H54 (cell line): ENCODE data around the gene CGB1.

Experiments used
- DNase-seq: peaks from one replicate; pipeline ENCODE4 v3.0.0; 2011; ENCODE audit warnings: low spot score, mixed read lengths; ENCODE audit not compliant: insufficient read length
- FAIRE-seq: peaks from 3 replicates; lab custom pipeline; 2011; peaks lifted over from hg19 to GRCh38; lab: Jason Lieb, UNC
- POLR2A ChIP-seq: IDR thresholded peaks from 2 replicates; pipeline ENCODE4 v1.6.1; 2011; ENCODE audit warnings: low read depth, mild to moderate bottlenecking, low read length

CGB1 gene

DNA sequence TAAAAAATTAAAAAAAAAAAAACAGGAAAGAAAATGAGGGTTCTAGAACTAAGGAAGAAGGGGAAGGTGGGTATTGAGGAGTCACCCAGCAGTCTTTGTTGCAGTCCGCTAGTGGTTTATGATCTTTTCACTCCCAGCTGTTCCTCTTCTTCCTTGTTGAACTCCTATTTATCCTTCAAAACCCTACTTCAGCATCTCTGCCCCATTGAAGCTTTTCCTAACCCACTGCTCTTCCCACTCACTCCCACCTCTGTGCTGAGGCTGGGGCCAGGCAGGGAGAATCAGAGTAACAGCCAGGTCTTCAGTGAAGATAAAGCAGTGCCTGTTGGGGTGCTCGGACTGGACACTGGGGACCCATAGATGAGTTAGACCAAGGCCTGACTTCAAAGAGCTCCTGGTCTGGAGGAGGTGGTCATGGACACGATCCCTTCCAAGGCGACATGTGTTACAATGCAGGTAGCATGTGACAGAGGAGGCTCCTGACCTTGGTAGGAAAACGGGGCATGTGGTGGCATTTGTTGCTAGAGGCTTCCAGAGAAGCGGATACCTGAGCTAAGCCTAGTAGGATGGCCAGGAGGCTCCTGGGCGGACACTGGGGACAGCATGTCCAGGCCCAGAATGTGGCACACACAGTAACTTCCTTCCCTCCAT, 31.6 kb downstream of the CGB1 start:
- no peak for FAIRE-seq
- no peak for TF ChIP-seq POLR2A
- DNase-seq, result no peak

DNA sequence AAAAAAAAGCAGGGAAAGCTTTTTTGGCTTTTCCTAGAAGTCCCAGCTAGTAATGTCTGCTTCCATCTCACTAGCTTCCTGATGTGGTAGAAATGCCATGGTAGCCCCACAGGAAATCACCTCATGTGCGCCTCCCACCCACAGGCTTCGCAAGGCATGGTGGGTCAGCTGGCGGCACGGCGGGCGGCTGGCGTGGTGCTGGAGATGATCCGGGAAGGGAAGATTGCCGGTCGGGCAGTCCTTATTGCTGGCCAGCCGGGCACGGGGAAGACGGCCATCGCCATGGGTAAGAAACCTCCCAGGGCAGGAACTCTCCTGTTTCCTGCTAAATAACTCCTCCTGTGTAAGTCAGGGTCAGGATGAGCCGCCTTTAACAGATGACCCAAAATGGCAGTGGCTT, 32.6 kb downstream of the CGB1 start:
- FAIRE-seq (no peak), DNase-seq (no peak)
- TF ChIP-seq POLR2A, result no peak

DNA sequence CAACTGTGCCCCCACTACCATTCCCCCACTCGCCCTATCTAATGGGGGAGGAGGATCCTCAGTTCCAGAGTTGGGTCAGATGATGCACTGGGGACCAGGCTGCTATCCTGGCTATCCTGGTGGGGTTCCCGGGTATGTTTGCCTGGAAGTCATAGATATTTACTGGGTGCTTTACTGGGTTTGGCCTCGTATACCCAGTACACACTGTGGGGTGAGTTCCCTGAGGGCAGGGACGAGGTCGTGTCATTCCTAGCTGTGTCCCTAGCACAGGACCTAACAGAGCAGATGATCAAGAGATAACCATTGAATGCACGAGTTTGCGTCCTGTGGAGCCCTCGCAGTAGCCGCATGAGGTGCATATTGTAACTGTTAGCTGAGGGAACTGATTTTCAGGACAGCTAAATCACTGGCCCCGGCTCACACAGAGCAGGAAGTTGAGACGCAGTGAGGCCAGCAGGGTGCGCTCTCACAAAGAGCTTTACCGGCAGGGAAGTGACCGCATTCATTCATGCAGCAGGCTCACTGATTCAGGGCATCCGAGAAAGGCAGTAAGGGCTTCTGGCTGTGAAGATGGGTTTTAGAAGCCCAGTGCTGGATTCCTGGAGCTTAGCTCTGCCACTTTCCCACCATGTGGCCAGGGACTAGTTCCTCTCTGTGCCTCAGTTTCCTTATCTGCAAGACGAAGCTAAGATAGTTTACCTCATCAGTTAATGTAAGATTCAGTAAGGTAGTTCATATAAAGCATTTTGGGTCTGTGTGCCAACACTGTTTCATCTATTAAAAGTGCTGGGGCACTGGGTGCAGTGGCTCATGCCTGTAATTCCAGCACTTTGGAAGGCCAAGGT, 37.0 kb downstream of the CGB1 start:
- FAIRE-seq (no peak), DNase-seq (no peak)
- TF ChIP-seq POLR2A, result no peak

DNA sequence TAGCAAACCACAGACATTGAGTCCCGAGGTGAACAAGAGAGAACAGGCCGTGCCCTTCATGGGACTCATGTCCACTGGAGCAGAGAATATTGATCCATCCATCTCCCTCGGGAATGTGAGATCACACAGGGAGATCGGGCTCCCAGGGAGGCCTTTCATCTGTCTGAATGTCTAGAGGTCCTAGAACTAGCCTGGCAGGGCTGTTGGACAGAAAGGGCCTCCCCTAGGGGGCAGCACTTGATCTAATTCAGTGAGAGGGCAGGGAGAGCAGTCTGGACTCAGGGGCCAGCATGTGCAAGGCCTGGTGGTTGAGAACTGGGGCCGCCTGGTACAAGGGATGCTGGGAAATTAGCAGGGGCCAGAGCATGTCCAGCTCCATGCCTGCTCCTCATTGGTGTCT, 38.7 kb downstream of the CGB1 start:
- TF ChIP-seq POLR2A, result no peak
- DNase-seq, result no peak
- no peak for FAIRE-seq

DNA sequence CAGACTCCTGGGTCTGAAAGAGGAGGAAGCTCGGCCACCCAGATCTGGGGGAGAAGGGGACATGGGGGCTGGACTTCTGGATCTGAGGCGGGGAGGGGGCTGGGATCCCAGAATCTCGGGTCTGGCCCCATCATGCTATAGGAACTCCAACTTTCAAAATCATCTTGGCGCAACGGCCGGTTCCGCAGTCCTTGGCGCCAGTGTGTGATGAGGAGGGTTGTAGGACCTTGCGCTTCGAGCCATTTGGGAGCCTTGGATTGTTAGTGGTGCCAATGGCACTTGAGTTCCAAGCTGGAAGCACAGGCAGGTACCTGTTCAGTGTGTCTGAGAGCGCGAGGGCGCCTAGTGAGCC, 42.7 kb downstream of the CGB1 start:
- no peak for FAIRE-seq
- no peak for TF ChIP-seq POLR2A
- no peak for DNase-seq

DNA sequence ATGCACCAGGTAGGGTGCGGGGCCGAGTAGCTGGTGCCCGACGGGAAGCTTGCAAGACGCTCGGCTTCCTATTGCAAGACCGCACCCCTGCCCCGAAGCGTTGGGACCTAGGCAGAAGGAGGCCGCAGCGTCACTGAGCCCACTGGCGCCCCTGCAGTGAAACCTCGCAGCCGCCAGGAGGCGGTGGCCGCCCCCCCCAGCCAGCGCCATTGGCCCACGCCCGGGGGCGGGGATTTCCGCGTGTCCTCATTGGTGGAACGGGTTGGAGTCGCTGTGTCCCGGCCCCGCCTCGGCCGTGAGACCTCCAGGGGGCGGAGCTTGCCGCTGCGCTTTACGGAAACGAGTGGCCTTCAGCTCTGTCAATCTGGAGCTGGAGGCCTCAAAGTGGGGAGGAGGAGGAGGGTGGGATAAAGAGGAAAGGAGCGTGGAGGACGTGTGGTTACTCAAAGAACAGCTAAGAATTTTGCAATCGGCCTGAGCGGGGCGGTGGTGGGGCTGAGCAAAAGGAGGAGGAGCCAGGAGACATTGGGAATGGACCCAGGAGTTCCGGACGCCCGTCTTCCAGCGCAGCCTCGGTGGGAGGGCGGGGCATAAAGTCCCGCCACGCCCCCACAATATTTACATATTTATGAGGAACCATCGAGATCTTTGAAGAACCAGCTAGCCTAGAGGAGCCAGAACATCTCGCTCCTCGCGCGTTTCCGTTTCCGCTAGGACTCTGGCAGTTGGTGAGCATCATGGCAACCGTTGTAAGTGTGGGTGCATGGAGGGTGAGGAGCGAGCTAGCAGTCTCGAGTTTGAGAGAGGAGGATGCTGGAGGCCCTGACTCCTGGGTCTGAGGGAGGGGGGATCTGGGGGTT, 43.3 kb downstream of the CGB1 start, which contains the start of the genes GYS1 and RUVBL2:
Gene GYS1, minus strand, starts transcription at position 135 of the 860 bp plus-strand sequence. CDS start 197 bp downstream, outside the sequence.
Gene RUVBL2, plus strand, starts transcription at position 713 of the 860 bp plus-strand sequence. Its CDS starts 25 bp downstream, at position 738.
- FAIRE-seq, result peak; percentile 74
- DNase-seq, result peak; percentile 83
- TF ChIP-seq POLR2A, result peak; percentile 72

DNA sequence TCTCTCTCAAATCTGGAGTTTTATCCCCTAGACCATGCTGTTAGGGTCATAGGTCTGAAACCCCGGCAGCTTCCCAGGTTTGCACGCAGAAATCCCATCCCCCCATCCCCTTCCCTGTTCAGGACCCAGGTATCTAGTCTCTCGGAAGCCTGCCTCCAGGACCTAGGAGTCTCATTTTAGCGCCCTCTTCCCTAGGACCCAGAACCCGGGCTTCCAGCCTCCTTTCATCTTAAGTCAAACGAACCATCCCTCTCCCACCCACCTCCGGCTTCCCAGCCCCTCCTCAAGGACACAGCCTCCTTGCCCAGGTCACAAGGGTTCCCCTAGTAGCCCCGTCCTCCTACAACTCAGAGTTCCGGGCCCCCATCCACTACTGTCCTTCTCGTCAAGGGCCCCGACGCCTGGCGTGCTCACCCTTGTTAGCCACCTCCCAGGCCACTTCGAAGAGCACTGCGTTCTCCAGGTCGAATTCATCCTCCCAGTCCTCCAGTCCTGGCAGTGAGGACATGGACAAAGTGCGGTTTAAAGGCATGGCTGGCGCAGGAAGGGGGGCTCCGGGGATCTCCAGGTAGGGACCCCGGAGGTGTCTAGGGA, 44.0 kb downstream of the CGB1 start:
- no peak for TF ChIP-seq POLR2A
- DNase-seq, result no peak
- no peak for FAIRE-seq

DNA sequence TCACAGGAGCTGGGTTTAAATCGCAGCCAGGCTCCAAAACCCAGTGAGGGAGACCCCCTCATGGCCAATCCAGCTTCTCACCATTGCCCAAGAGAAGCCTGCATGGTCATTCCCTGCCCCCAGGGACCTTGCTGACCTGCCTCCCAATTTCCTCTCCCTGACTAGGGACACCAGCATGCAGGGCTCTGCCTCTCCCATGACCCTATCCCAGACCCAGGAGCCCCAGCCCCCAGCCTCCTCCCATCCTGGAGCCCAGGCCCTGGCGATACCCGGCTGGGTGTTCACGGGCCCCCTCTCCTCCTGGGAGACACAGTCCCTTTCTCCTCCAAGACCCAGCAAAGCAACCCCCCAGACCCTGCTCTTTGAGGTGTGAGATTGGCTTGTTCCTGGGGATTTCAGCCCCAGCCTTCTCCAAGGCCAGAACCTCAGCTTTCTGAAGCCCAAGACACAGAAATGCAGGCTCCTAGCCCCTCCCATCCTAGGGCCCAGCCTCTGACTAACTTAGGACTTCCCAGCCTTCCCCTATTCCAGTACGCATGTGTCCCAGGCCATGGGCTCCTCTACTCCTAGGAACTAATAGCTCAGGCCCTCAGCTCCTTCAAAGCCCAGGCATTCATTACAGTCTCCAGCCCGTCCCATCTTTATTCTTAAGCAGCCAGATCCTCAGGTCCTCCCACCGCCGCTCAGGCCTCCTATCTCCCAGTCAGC, 44.7 kb downstream of the CGB1 start:
- DNase-seq, result peak; percentile 55
- no peak for TF ChIP-seq POLR2A
- no peak for FAIRE-seq

DNA sequence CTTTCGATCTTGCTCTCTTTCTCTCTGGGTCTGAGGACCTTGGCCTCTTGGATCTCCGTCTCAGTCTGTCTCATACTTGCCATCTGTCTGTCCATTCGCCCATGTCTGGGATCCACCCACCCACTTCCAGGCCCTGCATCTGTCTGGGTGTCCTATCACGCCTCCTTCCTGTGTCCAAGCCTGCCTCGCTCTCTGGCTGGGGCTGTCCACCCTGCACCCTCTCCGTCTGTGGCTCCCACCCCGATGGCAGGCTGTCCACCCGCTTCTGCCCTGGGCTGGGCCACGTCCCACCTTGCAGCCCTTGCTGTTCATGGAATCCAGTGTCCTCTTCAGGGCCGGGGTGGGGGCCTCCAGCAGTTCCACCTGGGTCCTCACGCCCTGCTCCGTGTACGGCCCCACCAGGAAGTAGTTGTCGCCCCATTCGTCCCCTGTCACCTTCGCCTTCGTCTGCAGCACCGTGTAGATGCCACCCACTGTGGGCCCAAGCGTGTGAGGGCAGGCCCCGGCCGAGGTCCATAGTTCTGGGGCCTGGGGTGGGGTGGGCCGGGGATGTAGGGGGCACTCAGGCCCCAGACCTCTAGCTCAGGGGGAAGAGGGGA, 45.6 kb downstream of the CGB1 start:
- DNase-seq, result no peak
- no peak for TF ChIP-seq POLR2A
- no peak for FAIRE-seq

DNA sequence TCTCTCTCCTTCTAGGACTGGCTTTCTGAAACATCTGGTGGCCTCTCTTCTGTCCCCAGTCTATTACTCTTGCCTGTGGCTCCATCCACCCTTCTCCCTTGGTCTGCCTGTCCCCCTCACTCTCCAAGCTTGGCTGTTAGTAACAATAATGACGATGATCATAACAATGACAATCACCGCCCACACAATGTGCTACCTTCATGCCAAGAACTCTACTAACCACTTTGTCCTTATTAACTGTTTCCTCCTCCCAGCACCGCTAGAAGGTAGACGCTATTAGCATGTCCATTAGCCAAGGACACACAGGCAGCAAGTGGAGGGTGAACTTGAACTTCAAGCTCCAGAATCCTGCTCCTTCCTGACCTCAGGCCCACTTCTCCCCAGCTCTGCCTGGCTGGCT, 46.3 kb downstream of the CGB1 start:
- no peak for DNase-seq
- no peak for FAIRE-seq

DNA sequence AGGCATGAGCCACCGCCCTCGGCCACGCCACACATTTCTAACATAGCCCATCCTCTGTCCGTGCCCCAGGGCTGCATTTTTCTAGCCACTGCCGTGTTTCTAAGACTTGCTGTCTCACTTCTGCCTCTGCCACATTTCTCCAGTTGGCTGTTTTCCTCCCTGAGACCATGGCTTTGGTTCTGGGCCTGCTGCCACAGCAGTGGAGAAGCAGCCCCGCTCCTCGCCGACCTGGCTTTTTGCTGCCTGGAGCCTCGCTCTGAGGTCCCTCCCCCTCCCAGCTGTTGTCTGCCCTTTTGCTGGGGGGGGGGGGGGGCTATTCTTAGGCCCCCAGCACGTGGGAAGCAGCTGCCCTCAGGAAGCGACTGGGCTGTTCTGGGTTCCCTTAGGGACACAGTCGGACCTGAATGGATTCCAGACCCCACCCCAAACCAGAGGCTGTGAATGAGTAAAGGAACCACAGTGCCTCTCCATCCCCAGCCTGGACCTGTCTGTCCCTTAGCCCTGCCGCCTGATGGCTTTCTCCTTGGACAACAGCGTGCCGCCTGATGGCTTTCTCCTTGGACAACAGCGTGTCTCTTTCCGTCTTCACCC, 46.9 kb downstream of the CGB1 start:
- FAIRE-seq (no peak), DNase-seq (no peak)
- no peak for TF ChIP-seq POLR2A

More for the DNA sequence above, 46.3 kb downstream of the CGB1 start:
- TF ChIP-seq POLR2A, result no peak

DNA sequence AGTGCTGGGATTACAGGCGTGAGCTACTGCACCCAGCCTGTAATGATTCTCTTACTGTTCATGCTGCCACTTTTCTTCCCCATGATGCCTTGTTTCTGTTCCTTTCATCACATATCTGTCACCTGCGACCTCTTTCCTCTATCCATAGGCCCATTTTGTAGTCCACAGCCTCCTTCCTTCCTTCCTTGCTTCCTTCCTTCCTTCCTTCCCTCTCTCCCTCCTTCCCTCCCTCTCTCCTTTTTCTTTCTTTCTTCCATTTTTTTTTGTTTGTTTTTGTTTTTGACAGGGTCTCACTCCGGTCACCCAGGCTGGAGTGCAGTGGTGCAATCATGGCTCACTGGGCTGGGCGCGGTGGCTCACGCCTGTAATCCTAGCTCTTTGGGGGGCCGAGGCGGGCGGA, 47.8 kb downstream of the CGB1 start:
- DNase-seq (no peak), FAIRE-seq (no peak)
- no peak for TF ChIP-seq POLR2A

DNA sequence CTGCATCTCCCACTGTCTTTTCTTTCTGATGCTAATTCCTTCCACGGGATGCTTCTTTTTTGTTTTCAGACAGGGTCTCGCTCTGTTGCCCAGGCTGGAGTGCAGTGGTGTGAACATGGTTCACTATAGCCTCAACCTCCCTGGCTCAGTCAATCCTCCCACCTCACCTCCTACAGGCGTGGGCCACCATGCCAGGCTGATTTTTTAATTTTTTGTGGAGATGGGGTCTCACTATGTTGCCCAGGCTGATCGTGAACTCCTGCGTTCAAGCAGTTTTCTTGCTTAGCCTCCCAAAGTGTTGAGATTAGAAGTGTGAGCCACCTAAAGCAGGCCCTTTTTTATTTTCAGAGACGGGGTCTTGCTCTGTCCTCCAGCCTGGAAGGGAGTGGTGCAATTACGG, 48.4 kb downstream of the CGB1 start:
- no peak for FAIRE-seq
- no peak for DNase-seq
- no peak for TF ChIP-seq POLR2A
